SH-SY5Y (cell line): Measurements from ENCODE around the gene CAMKK1.

Source experiments
- GATA2 ChIP-seq: IDR thresholded peaks from 2 replicates; pipeline ENCODE4 v1.6.1; 2011; ENCODE audit warnings: mild to moderate bottlenecking, low read depth, low read length
- GATA3 ChIP-seq: IDR thresholded peaks from 2 replicates; pipeline ENCODE4 v1.6.1; 2011; ENCODE audit warnings: low read depth, mild to moderate bottlenecking, low read length, moderate library complexity

CAMKK1 gene

GRCh38 chr17:3911271-3912053 is 18.6 kb upstream of the CAMKK1 start:
- TF ChIP-seq GATA3 (no peak), GATA2 (no peak)

GRCh38 chr17:3910420-3911270 is 17.8 kb upstream of the CAMKK1 start:
- no peak for TF ChIP-seq GATA2
- TF ChIP-seq GATA3: no peak

GRCh38 chr17:3909257-3909656 is 16.4 kb upstream of the CAMKK1 start:
- no peak for TF ChIP-seq GATA3
- no peak for TF ChIP-seq GATA2

GRCh38 chr17:3907483-3908216 is 14.8 kb upstream of the CAMKK1 start:
- TF ChIP-seq GATA3 (no peak), GATA2 (no peak)

GRCh38 chr17:3906881-3907280 is 14.0 kb upstream of the CAMKK1 start:
- TF ChIP-seq GATA3: no peak
- TF ChIP-seq GATA2: no peak

- TF ChIP-seq GATA3: no peak
- TF ChIP-seq GATA2: no peak
Measured at GRCh38 chr17:3905017-3905520, 12.2 kb upstream of the CAMKK1 start.

GRCh38 chr17:3904501-3904900 is 11.6 kb upstream of the CAMKK1 start:
- TF ChIP-seq GATA3 (no peak), GATA2 (no peak)

GRCh38 chr17:3903881-3904290 is 11.0 kb upstream of the CAMKK1 start:
- TF ChIP-seq GATA2 (no peak), GATA3 (no peak)

- TF ChIP-seq GATA3 (no peak), GATA2 (no peak)
Measured at GRCh38 chr17:3903051-3903825, 10.4 kb upstream of the CAMKK1 start.

- TF ChIP-seq GATA2 (no peak), GATA3 (no peak)
Measured at GRCh38 chr17:3900646-3901045, 7.8 kb upstream of the CAMKK1 start.

- TF ChIP-seq GATA2 (no peak), GATA3 (no peak)
Measured at GRCh38 chr17:3897731-3898130, 4.9 kb upstream of the CAMKK1 start.

- TF ChIP-seq GATA3: no peak
- TF ChIP-seq GATA2: no peak
Measured at GRCh38 chr17:3896968-3897235, 4.0 kb upstream of the CAMKK1 start.

GRCh38 chr17:3896108-3896967 is 3.5 kb upstream of the CAMKK1 start:
- TF ChIP-seq GATA2 (no peak), GATA3 (no peak)

- no peak for TF ChIP-seq GATA2
- no peak for TF ChIP-seq GATA3
Measured at GRCh38 chr17:3895354-3895753, 2.5 kb upstream of the CAMKK1 start.
